K562 (cell line): ENCODE measurements around the gene CCL27. TPM values are rescaled to one million over a fixed set of nuclear protein-coding genes. Genes with fewer than 3 reads are reported as not detected.

ENCODE experiments used
- BCLAF1 ChIP-seq, 2 experiments: fragments of 450-650 bp in 1 of 2; IDR thresholded peaks; 2 replicates each; pipeline ENCODE4 v1.6.1; 2011 to 2017; ENCODE audit warnings: low read depth in 2 of 2, antibody characterized with exemption in 1 of 2, borderline replicate concordance in 1 of 2, low read length in 1 of 2, mild to moderate bottlenecking in 1 of 2, mixed read lengths in 1 of 2; ENCODE audit not compliant: control insufficient read depth in 1 of 2
- CBX1 ChIP-seq: sonication (generic); IDR thresholded peaks from 2 replicates; pipeline ENCODE4 v1.6.1; 2016; ENCODE audit warnings: antibody characterized with exemption, low read depth, mild to moderate bottlenecking
- CBX8 ChIP-seq: fragments of 200-600 bp; sonication (generic); IDR thresholded peaks from 2 replicates; pipeline ENCODE4 v1.6.1; 2012; ENCODE audit warnings: borderline replicate concordance, mixed run types, low read depth, mild to moderate bottlenecking, moderate library complexity, mixed read lengths, low read length, control low read depth, inconsistent platforms; ENCODE audit not compliant: poor library complexity, severe bottlenecking; ENCODE audit errors: extremely low read depth
- CTCFL ChIP-seq: IDR thresholded peaks from 2 replicates; pipeline ENCODE4 v1.6.1; 2011; ENCODE audit warnings: borderline replicate concordance, low read depth, mild to moderate bottlenecking, moderate library complexity, low read length; ENCODE audit not compliant: insufficient read depth, poor library complexity, severe bottlenecking
- ETS2 ChIP-seq: IDR thresholded peaks from 2 replicates; pipeline ENCODE4 v1.6.1; 2016; ENCODE audit warnings: borderline replicate concordance, missing genetic modification characterization, mild to moderate bottlenecking, moderate library complexity, missing compliant biosample characterization; ENCODE audit not compliant: poor library complexity, severe bottlenecking
- HDAC2 ChIP-seq: fragments of 450-650 bp; IDR thresholded peaks from 2 replicates; pipeline ENCODE4 v1.6.1; 2016; ENCODE audit warnings: mild to moderate bottlenecking
- ID3 ChIP-seq, 2 experiments: fragments of 250-450 bp in 1 of 2; fragments of 450-650 bp in 1 of 2; sonication (Bioruptor Pico) in 1 of 2; IDR thresholded peaks; 2 replicates each; pipeline versions ENCODE4 v1.6.1 to v1.8.0; 2016 to 2021; ENCODE audit warnings: mild to moderate bottlenecking in 2 of 2, moderate library complexity in 2 of 2, missing compliant biosample characterization in 1 of 2, missing genetic modification characterization in 1 of 2
- MAZ ChIP-seq, 2 experiments: fragments of 450-650 bp in 1 of 2; sonication (generic) in 1 of 2; formaldehyde crosslinking; IDR thresholded peaks in 1 of 2; conservative IDR thresholded peaks in 1 of 2; 2 replicates each; pipeline versions ENCODE4 v1.4.0 to v1.5.0; 2020; ENCODE audit warnings: mild to moderate bottlenecking in 1 of 2, missing genetic modification reagents in 1 of 2
- MECOM ChIP-seq: fragments of 250-450 bp; sonication (Bioruptor Pico); IDR thresholded peaks from 2 replicates; pipeline ENCODE4 v1.8.0; 2022; ENCODE audit warnings: inconsistent platforms
- NCOA6 ChIP-seq: fragments of 450-650 bp; IDR thresholded peaks from 2 replicates; pipeline ENCODE4 v1.6.1; 2017; ENCODE audit warnings: mild to moderate bottlenecking
- NR2C1 ChIP-seq, 2 experiments: fragments of 450-650 bp; IDR thresholded peaks; 2 replicates each; pipeline ENCODE4 v1.6.1; 2017; ENCODE audit warnings: mild to moderate bottlenecking in 2 of 2, antibody characterized with exemption in 1 of 2, inconsistent platforms in 1 of 2, missing compliant biosample characterization in 1 of 2, missing genetic modification characterization in 1 of 2
- SIN3A ChIP-seq, 2 experiments: fragments of 150-350 bp in 1 of 2; IDR thresholded peaks; 2 replicates each; pipeline ENCODE4 v1.6.1; 2011 to 2016; ENCODE audit warnings: borderline replicate concordance in 2 of 2, low read depth in 2 of 2, low read length in 2 of 2, mild to moderate bottlenecking in 2 of 2, moderate library complexity in 2 of 2; ENCODE audit not compliant: control insufficient read depth in 1 of 2
- ZBTB26 ChIP-seq: fragments of 450-650 bp; formaldehyde crosslinking; IDR thresholded peaks from 2 replicates; pipeline ENCODE4 v1.4.0; 2022; ENCODE audit warnings: missing genetic modification characterization
- ZNF165 ChIP-seq: fragments of 250-450 bp; sonication (Bioruptor Pico); IDR thresholded peaks from 2 replicates; pipeline ENCODE4 v1.4.0; 2020; ENCODE audit warnings: borderline replicate concordance
- ZNF232 ChIP-seq: sonication (generic); formaldehyde crosslinking; IDR thresholded peaks from 2 replicates; pipeline ENCODE4 v1.8.0; 2022; ENCODE audit warnings: mild to moderate bottlenecking, missing genetic modification reagents
- ZNF57 ChIP-seq: fragments of 450-650 bp; formaldehyde crosslinking; IDR thresholded peaks from 2 replicates; pipeline ENCODE4 v1.4.0; 2020; ENCODE audit warnings: mild to moderate bottlenecking, moderate library complexity
- ZNF583 ChIP-seq: fragments of 250-450 bp; sonication (Bioruptor Pico); IDR thresholded peaks from 2 replicates; pipeline ENCODE4 v1.4.0; 2020
- ZNF764 ChIP-seq: fragments of 250-450 bp; sonication (Bioruptor Pico); IDR thresholded peaks from 2 replicates; pipeline ENCODE4 v1.4.0; 2020; ENCODE audit warnings: low read depth, mild to moderate bottlenecking, moderate library complexity
- polyA plus RNA-seq, 8 experiments: library from polyadenylated mRNA; depleted of rRNA in 4 of 8; stranded (reverse) in 5 of 8; unstranded in 3 of 8; fragments of >200 nt; fragmentation: Nextera tagmentation in 2 of 8; fragmentation: Illumina TruSeq in 1 of 8; extraction: Ambion mirVana in 2 of 8; extraction: Trizol in 1 of 8; gene quantifications; 2 replicates each; pipeline versions ENCODE4 v1.2.1 to v1.2.3, GENCODE V29; 2011 to 2014; ENCODE audit warnings: inconsistent platforms in 1 of 8, missing spikeins in 1 of 8
- total RNA-seq, 7 experiments: library from RNA; depleted of rRNA in 6 of 7; stranded (reverse); fragments of >200 nt in 6 of 7; fragmentation: Illumina TruSeq in 2 of 7; extraction: Trizol in 2 of 7; gene quantifications; 2 replicates each; pipeline versions ENCODE4 v1.2.1 to v1.2.3, GENCODE V29; 2011 to 2021; ENCODE audit warnings: low replicate concordance in 1 of 7

Gene CCL27
- total and polyA plus RNA-seq, 9 of the 15 experiments (the other 6 are each of a cell fraction or from before 2014, with no cell fraction given), result 0.10 to 0.53 (median 0.27) TPM; not detected in 5

GRCh38 chr9:34646211-34647083 is 16.0 kb downstream of the CCL27 start, which contains the start of gene GALT (continued):
- TF ChIP-seq BCLAF1 (IDR thresholded peaks at IDR 0.05; ENCODE audit: borderline replicate concordance in 1 of 2, control insufficient read depth in 1 of 2, low read depth in 2 of 2, low read length in 1 of 2) (no peak), HDAC2 (no peak), ZNF583 (CRISPR knock-in tag) (no peak), ETS2 (tag) (no peak), MECOM (CRISPR knock-in tag) (no peak), CTCFL (peak; percentile 30), MAZ (CRISPR knock-in tag; conservative IDR thresholded peaks at IDR 0.05 in 1 of 2, IDR thresholded peaks at IDR 0.05 in 1 of 2) (peak; percentile 50 to 74; a peak in 3 of 4 replicates), ZNF165 (CRISPR knock-in tag) (no peak), ZBTB26 (CRISPR knock-in tag) (no peak), NR2C1 (IDR thresholded peaks at IDR 0.05) (0 out of 2 replicates have a peak, but pooled peaks have one; percentile 27), NR2C1 (tag; IDR thresholded peaks at IDR 0.05) (no peak), ZNF232 (CRISPR knock-in tag) (no peak), ZNF57 (no peak), CBX1 (no peak), SIN3A (IDR thresholded peaks at IDR 0.05; ENCODE audit: borderline replicate concordance in 2 of 2, control insufficient read depth in 1 of 2, low read depth in 2 of 2, low read length in 2 of 2) (peak; percentile 42 to 86; a peak in 2 of 4 replicates), NCOA6 (no peak), ZNF764 (CRISPR knock-in tag) (no peak), ID3 (CRISPR knock-in tag; IDR thresholded peaks at IDR 0.05) (no peak), ID3 (tag; IDR thresholded peaks at IDR 0.05) (no peak), CBX8 (no peak)
